HG03469 (cell line): ENCODE measurements around the gene PDLIM1.

ENCODE experiments used
- ATAC-seq: cut with Tn5 transposase; IDR thresholded peaks from one replicate; pipeline ENCODE4 v1.9.1; 2021; ENCODE audit warnings: mild to moderate bottlenecking, moderate library complexity, moderate number of reproducible peaks; ENCODE audit not compliant: unreplicated experiment

PDLIM1 gene

DNA sequence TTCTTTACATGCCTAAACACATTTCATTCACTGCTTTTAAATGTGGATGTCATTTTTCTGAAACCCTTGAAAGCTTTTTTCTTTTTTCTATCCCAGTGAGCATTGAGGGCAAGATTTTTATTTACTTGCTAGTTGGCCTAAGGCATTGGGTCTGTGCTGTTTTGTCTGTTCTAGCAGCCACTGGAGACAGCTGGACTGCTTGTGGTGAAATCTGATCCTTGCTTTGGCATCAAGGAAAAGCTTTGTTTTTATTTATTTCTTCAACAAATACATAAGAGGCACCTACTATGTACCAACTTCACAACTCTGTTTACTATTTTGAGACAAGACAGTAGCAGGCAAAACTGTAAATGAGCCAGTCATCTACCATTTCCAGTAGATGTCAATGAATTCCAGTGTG lies 28.4 kb upstream of the PDLIM1 start:
- no peak for ATAC-seq

DNA sequence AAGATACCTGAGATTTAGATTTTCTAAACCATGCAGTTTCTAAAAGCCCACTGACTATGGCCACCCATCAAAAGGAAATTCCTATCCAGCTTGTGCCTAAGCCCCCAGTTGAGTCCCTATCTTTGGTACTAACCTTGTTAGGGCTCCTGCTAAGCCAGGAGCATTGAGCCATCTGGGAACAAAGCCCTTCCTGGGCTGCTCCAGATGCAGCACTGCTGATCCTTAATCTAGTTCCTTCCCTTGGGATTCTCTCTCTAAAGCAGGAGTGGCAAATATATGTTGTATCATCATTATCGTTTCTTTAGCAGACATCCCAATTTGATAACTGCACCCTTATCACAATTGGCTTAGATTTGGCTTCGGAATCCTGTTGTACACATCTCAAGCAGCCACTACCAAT lies 24.7 kb upstream of the PDLIM1 start:
- no peak for ATAC-seq

DNA sequence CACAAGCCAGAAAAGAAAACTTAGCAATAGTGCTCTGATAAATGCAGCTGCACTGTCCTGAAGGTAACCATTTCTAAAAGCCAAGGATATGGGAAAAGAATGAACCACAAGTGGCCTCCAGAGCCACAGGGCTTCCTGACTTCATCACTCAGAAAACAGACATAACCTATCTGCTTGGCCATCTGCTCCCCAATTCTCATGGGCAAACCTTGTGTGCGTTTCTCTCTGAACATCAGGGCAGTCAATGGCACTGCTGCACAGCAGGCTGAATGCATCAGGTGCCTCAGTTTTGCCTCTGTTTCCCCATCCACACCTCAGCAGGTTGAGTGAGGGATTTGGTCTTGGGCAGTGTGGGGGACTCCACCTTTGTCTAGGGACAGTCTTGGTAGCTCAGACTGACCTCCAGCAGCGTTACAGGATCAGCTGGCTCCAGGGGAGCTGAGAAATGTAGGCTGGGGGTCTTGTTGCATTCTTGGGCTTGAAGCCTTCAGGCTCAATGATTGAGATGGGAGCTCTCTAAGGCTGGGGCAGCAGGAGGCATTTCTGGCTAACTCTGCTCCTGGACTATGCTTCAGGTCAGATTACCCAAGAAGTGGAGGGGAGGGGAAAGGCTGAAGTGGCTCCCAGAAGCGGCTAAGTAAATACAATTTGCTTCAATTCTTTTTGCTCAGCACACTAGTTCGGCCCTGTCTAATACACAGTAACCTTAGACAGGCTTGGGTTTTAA lies 23.6 kb upstream of the PDLIM1 start:
- ATAC-seq = no peak

DNA sequence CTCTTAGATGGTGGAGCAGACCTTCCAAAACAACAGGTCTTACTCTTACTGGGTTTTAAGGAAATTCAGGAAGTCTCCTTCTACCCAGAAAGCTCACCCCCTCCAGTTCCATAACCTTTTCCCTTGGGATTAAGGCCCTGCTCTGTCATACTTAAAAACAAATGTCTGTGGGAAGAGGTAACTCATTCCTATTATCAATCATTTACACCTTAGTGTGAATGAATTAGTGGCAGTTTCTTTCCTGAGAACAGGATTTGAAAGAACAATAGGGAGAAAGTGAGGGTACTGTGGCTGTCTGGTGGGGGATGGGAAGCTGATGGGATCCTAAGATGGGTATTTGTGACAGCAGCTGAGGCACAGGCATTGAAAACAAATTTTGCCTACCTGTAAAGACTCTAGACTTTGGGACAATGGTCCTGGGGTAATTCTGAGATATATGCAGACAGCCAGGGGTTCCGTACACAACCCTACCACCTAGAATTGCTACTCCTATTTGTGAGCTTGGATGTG lies 22.2 kb upstream of the PDLIM1 start:
- no peak for ATAC-seq

DNA sequence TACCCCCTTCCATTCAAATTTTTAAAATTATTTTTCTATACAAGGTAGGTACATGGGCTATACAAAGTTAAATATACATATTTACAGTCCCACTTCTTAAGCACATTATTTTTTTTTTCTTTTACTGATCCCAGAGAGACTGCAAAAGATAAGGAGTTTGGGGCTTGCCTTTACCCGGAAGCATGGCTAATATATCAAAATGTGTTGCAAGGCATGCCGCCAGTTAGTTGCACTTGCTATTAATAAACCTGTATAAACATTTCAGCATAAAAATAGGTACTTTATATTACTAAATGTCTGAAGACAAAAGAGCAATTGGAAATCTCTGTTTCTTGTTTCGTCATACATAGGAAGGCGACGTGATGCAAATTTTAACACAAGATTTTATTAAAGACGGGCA lies 21.5 kb upstream of the PDLIM1 start:
- no peak for ATAC-seq

DNA sequence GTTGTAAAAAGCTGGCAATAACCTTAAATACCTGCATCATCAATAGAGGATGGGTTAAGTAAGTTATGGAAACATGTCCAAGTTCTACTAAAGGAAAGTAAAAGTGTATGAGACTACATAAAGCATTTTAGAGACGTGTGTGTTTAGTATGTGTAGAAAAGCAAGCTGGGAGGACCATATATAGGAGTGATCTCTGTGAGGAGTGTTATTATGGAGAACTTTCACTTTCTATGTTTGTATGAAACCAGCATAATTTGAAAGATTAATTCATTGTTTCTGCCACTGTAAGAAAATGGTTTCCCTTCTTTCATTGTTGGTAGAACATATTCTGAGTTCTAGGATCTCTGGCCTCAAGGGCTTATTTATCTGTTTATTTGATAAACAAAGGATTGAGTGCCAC lies 19.2 kb upstream of the PDLIM1 start:
- no peak for ATAC-seq

DNA sequence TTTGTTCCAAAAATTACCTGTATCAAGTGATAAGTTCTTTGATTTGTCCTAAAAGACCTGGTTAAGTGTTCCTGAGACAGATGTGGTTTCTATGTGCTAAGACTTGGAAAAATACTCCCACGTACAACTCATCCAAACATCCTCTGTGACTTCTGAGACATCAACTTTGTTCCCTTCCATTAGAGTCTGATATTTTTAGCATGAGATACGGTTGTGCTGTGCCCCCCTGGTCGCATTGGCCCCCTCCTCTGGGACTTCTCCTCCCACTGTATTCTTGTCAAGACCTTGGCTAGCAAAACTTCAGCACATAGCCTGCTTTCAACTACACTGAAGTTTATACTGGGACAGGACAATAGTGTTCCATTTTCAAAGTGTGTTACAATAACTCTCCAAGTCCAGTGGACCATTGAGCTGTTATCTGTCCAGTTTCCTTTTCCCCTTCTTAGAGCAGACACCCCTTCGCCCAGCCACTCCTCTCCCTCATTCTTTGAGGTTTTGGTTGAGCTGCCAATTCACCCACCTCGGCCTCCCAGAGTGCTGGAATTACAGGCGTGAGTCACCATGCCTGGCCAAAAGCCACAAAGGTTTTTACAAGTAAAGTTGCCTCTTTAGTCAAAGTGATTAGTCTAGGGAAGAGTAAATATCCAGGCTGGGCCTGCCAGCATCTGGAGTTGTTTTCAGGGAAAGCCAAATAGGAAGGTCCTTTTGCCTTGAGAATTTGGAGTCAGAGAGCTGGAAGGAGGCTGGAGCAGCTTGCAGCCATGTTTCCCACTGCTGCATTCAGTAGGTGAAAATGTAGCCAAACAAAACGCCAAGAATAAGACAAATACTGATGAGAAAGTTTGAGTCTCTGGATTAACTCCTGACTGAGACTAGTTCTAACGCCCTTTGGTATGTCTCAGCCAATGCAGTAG lies 17.8 kb upstream of the PDLIM1 start:
- ATAC-seq = no peak

DNA sequence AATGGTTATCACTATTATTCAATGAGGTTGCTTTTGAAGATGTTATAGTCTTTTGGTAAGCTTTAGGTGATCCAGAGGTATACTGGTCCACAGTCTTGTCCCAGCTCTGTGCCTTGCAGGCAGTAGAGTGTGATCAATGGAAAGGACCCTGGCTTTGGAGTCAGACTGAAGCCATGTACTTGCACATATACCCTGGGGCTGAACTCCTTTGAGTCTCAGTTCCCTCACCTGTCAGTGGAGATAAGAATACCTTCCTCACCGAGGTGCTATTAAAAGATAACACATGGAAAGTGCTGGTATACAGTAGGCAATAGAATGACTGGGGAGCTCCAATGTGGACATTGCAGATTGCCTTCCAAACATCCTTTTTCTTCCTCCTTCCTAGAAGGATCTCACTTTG lies 16.0 kb upstream of the PDLIM1 start:
- ATAC-seq = no peak

DNA sequence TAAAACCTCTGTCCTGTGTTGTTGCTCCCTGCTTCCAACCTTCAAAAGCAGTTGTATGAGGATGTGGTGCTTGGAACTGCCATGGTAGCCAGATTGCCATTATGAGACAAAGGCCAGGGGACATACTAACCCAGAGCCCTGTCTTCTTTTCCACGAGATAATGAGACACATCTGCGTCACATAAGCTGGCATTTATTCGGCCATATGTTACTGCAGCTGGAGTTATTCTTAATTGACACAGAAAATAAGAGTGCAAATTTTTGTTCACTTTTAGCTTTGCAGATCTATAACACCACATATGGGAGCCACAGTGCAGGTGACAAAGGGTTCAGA lies 15.5 kb upstream of the PDLIM1 start:
- ATAC-seq = no peak

DNA sequence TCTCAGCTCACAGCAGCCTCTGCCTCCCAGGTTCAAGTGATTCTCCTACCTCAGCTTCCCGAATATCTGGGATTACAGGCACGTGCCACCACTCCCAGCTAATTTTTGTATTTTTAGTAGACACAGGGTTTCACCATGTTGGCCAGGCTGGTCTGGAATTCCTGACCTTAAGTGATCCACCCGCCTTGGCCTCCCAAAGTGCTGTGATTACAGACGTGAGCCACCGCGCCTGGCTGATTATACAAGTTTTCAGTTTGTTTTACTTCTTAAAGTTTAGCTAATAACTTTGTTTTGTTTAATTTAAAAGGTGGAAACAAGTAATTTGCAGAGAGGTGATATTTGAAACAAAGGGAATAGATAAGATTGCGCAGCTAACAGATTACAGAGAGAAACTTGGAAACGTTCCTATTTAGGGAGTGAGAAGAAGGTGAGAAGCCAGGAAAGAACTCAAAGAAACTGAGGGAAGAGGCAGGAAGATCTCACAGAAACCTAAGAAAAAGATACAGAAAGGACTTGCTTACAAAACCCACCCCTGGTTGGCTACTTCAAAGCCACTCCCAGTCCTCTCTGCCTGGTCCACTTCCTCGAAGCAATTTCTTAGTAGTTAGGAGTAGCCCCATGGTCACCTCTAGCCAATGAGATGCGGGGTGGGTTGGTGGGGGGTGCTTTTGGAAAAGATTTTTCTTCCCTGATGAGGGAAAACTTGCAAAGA lies 15.0 kb upstream of the PDLIM1 start:
- ATAC-seq = no peak

DNA sequence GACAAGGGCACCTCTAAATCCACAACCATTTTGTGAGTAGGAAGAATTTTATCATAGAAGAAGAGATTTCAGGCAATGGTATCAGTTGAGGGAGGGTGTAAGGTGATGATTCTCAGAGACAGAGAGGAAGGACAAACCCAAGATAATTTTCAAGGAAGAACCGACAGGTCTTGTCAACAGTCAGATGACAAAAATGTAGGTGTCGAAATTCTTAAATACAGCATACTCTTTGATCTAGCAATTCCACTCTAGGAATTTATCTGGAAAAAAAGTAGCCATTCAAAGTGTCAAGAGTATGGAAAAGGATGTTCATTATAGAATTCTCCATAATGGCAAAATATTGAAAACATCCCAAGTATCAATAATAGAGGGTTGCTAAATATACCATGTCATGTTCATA lies 14.2 kb upstream of the PDLIM1 start:
- ATAC-seq = no peak

DNA sequence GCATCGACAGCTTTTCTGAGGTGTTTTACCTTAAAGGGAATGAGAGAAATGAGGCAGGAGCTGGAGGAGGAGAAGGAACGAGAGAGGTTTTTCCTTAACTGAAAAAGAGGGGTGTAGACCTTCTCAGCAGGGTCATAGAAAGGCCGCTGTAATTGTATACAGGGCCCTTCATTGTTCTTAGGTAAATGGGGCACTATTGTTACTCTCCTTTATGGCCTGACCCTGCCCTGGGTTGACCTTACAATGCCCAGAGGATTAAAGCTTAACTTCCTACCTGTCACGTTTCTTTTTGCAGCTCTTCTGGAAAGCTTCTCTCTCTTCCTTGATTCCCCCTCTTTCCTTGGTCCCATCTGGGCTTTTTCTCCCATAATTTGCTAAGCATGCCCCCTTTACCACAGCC lies 13.7 kb upstream of the PDLIM1 start:
- ATAC-seq = no peak

DNA sequence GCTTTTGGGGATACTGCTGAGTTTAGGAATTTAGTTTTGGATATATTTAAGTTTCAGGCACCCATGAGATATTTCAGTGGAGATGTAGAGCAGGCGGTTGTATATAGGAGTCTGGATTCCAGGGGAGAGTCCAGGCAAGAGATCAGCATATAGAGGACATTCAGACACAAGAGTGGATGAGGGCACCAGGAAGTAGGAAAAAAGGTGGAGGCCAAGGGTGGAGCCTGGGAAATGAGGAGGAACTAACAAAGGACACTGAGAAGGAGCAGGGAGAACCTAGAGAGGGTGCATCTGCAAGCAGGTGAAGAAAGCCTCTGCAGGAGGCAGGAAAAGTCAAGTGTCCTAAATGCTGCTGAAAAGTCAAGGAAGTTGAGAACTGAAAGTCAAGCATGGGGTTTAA lies 13.1 kb upstream of the PDLIM1 start:
- ATAC-seq = no peak

DNA sequence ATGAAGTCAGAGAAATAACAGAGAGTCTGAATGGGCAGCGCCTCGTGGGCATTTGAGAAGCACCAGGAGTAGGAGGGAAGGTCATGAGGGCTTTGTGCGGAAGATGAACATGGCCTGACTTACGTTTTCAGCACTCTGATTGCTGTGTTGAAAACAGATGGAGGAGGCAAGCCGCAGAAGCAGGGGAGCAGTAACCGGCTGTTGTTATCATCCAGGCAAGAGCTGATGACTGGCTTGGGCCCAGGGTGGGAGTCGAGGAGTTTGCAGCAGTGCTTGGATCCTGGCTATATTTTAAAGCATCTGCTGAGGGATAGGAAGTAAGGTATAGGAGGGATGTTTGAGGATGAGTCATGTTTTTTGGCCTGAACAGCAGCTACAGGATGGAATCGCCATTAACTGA lies 12.7 kb upstream of the PDLIM1 start:
- no peak for ATAC-seq

DNA sequence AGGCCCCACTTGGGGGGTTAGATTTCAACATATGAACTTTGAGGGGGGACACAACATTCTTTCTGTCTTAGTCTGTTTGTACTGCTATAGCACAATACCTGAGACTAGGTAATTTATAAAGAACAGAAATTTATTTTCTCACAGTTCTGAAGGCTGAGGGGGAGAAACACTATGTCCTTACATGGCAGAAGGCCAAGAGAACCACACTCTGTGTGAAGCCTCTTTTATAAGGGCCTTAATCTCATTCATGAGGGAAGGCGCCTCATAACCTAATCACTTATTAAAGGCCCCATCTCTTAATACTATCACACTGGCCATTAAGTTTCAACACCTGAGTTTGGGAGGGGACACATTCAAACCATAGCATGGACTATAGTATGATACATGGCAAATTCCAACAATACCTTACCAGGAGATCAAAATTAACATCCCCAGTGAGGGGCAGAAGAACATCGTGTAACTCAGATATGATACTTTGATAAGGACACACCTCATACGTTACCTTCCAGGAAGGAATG lies 9.3 kb upstream of the PDLIM1 start:
- ATAC-seq = no peak

DNA sequence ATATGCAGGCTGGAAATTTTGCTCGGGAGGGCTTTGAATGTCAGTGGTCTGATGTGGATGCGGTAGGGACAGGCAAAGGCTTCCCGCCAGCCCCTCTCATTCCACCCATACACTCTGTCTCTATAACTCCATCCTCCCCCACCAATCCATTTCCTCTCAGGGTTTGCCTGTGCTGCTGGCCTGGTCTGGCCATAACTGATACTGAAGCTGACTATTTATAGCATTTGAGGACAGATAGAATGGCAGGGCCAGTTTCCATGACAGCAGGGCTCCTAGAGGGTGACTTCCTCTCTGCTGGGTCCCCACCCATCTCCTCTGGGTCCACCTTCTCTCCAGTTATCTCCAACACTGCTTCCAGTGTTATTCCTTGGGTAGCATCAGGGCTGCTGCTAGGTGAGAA lies 6.6 kb upstream of the PDLIM1 start:
- ATAC-seq = peak; percentile 26

DNA sequence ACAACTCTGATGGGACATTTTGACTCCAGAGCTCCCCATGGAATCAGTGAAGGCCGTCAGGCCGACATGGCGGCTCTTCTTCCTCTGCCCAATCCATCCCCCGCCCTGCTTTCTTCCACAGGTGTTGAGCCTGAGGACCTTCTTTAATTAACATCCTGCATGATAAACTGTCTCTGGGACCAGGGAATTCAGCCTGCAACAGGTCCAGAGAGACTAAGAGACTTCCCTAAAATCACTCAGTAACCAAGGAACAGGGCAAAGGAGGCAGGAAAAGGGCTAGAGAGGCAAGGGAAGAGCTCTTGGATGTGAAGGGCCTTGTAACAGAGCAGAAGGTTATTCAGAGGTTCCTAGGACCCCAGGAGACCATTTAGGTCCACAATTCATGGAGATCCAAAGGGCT lies 6.0 kb upstream of the PDLIM1 start:
- no peak for ATAC-seq

DNA sequence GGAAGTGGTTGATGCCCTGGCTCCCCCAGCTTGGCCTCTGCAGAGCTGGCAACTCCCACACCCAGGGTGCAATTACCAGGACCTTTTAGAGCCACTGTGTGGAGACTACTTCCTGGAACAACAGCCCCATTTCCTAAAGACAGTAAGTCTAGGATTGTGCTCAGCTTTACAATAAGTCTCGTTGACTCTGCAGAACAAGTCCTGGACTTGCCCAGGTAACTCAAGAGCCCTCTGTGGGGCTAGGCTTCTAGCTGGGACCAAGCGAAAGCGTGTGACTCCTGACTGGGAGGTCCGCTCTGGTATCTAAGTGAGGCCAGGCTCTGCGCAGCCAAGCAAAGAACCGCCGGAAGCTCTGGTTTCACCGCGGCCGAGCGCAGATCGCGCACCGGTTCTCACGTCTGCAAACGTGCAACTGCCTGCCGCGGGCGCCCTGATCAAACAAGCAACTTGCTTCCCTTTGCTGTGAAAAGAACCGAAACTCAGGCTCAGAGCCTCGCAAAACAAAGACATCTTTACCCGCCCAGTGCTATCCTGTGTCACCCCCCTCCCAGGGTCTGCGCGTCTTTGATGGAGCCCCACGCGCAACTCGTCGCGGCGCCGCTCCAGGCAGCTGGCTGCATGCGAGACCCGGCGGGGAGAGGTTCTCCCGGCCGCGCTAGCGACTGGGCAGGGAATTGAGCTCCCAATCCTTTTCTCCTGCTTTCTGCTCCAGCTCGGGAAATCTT lies 4.4 kb upstream of the PDLIM1 start:
- ATAC-seq = peak; percentile 65

DNA sequence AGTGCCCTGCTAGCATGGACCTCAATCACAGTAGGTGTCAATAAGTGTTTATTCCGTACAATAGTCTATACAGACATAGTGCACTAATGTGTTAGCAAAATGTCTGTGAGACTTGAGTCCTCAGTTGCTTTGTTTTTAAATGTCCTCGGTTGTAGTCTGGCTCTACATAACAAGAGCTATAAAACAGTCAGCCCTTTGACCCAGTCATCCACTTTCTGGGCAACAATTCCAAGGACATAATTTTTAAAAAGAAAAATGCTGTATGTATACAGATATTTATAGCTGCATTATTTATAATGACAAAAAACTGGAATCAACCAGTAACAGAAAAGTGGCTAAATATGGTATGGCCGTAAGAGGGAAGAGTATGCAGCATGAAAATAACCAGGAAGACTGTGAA lies 2.8 kb upstream of the PDLIM1 start:
- ATAC-seq = no peak

DNA sequence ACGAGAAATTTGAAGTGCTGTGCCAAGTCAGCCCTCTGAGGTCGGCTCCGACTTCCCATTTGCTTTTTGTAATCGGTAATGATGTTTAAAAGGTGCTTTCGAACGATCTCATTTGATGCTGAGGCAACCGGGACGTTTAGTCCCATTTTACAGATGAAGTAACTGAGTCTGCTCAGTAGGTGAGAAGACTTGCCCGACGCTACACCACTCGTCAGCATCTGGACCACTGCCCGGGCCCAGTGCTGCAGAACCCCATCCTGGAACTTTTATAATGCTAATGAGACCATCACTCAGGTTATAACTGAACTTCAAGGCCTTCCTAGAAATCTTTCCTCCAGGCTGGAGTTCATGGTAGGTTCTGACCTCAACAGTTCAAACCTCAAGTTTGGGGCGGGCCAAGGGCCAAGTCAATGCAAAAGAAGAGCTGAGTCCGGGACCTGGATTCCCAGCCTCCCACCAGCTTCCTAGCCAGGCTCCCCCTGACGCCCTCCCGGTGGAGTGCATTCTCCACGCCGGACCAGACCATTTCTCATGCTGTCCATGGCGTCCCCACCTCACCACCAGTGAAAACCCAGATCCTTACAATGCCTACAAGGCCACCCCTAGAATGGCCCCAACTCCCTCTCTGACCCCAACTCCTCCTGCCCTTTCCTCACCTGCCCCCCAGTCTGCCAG lies 699 bp upstream of the PDLIM1 start:
- ATAC-seq = no peak
